GM18861 (cell line): ENCODE measurements around the gene HSP90AA1.
"Not testable (repeated sequence)": the region's sequence is repeated elsewhere in the genome, so short reads cannot be mapped to it uniquely, and the experiment has no call there.

Experiments used
- ATAC-seq: cut with Tn5 transposase; IDR thresholded peaks from one replicate; pipeline ENCODE4 v1.9.1; 2021; ENCODE audit not compliant: unreplicated experiment

HSP90AA1 gene

GRCh38 chr14:102095231-102095870, 8.5 kb upstream of the HSP90AA1 start:
- ATAC-seq = no peak

DNA sequence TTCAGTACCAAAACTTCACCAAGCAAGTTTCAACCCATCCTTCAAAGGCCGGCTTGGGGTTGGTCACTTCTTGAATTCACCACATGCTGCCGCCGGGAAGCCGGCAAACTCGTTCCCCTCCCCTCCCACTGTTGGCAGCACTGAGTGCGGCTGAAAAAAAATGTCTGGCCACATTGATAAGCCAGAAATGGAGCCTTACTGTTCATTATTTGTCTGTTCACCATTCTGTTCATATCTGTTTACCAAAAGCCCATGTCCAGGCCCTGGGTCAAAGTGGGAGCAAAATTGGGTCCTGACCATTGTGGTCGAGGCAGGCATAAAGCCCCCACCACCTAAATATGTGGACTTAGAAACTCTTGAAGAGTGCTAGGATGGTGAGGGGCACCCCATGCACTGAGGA, 7.3 kb upstream of the HSP90AA1 start:
- no peak for ATAC-seq

- ATAC-seq = no peak
Observed at GRCh38 chr14:102092806-102093205, 6.0 kb upstream of the HSP90AA1 start.

DNA sequence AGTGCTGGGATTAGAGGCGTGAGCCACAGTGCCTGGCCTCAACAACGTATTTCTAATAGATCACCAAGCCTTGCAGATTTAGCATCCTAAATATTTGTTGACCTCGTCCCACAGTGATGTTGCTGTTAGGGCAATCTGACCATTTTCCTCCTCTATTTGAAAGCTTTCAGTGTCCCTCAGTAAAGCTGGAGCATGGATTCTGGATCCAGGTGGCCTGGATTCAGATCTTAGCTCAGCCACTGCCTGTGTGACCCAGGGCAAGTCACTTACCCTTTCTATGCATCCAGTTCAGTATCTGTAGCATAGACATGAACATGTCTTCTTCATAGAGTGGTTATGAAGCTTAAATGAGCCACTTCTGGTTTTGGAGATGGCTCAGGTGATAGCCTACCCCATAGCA, 3.9 kb upstream of the HSP90AA1 start:
- no peak for ATAC-seq

GRCh38 chr14:102089621-102090343, 2.9 kb upstream of the HSP90AA1 start:
- ATAC-seq = no peak

- ATAC-seq = no peak
Observed at GRCh38 chr14:102088012-102088792, 1.4 kb upstream of the HSP90AA1 start.

DNA sequence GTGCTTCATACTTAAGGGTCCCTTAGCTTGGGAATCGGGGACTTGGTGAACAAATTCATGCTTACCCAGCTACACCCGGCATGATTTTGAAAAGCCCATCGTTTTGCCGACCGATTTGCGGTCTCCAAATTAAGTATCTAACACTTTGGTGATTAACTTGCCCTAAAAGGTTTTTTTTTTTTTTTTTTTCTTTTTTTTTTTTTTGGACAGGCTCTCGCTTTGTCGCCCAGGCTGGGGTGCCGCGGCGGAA, 843 bp upstream of the HSP90AA1 start:
- ATAC-seq = no peak

DNA sequence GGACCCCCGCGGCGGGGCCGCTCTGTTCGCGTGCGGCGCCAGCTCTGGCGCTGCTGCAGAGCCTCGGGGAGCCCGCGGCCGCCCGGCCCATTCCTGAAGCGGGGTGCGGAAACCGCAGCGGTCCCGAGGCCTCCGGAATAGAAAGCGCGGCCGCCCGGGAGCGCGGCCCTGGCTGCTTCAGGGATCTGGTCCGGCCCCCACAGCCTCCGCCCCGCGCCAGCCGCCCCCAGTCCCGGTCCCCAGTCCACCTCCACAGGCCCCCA, 204 bp downstream of the HSP90AA1 start:
- no peak for ATAC-seq

- ATAC-seq = peak; percentile 19
Observed at GRCh38 chr14:102085948-102086708, 716 bp downstream of the HSP90AA1 start.

DNA sequence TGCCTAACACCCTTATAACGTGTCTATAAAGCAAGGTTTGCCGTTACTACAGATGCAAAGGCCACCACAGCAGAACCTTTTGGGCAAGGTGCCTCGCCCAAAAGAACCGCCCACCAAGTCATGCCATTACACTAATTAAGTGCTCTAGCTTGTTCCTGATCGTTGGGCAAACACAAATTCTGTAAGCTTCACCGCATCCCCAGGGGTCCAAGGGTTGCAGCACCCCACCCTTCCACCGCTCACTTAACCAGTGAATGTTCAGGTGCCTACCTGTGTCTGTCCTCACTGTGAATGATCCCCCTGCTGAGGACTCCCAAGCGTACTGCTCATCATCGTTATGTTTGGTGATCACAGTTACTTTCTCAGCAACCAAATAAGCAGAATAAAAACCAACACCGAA, 1.4 kb downstream of the HSP90AA1 start:
- ATAC-seq = no peak

- no peak for ATAC-seq
Observed at GRCh38 chr14:102084931-102085330, 1.9 kb downstream of the HSP90AA1 start.

DNA sequence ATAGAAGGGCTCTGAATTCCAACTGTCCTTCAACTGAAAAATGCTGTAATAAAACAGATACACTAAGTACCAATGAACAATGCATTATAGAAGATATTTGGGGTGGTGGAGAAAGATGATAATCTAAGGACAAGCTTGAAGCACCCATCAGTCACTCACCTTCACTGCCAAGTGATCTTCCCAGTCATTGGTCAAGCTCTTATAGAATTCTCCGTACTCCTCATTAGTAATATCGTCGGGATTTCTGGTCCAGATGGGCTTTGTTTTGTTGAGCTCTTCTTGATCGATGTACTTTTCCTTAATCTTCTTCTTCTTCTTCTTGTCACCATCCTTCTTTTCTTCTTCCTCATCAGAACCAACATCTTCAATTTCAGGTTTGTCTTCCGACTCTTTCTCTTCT, 2.3 kb downstream of the HSP90AA1 start:
- ATAC-seq = not testable (repeated sequence)

DNA sequence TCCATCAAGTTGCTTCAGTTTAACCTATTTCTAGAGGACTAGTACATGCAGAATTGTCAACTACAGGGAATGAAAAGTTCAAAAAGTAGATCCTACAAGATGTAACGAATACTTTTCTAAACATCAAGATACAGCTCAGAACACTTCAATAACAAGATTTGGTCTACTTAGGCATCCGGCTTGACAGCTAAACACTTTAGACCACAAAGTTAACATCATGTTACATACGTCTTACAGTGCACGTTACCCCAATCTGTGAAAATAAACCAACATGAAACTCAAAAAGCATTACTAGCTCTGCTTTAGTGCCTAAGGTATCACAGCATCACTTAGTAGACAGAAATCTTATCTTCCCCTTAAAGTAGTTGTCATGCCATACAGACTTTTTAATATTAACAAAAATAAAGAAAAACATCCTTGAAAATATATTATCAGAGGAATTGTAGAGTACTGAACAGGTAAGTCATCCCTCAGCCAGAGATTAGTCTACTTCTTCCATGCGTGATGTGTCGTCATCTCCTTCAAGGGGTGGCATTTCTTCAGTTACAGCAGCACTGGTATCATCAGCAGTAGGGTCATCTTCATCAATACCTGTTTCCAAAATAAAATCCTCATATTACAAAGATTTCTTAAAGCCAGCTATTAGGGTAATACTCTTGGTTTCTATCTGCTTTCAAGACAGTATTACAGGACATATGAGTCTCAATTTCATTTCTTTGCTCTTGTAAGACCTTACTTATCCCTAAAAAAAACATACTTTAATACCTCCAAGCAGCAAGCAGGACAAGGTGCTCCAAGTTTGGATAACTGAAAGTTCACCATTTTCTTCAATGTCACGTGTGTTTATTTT, 5.4 kb downstream of the HSP90AA1 start:
- no peak for ATAC-seq

DNA sequence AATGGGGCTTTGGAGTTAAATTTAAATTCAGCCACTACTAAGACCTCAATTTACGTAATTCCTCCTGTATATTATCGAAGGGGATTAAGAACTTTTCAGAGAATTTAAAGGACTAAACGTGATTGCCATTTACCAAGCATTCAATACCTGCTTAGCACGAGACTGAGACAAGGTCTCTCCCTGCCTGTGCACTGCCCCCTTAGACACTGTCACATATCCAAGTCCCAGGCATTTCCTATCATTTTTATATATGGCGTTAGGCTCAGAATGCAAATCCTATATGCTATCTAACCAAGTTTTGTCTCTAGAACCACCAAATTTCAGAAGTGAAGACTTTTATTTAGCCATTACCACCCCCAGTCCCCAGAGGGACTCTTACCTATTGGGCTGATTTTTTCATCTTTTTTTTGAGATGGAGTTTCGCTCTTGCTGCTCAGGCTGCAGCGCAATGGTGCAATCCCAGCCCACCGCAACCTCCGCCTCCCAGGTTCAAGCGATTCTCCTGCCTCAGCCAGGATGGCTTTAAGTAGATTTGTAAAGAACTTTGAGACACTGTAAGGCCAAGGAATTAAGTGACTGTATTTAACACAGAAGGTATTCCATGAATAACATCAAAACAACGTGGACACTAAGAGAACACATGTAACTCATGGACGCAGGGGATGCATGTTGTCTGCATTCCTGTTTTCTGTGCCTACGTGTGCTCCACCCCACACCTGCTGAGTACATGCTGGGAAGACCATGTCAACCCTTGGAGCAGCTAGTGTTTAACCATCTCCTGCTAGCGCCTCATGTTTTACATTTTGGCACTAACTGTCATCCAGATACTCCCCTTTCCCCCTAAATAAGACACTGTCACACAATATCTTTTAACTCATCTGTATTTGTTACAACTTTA, 6.4 kb downstream of the HSP90AA1 start:
- ATAC-seq = no peak

GRCh38 chr14:102079700-102079979, 7.2 kb downstream of the HSP90AA1 start:
- no peak for ATAC-seq

DNA sequence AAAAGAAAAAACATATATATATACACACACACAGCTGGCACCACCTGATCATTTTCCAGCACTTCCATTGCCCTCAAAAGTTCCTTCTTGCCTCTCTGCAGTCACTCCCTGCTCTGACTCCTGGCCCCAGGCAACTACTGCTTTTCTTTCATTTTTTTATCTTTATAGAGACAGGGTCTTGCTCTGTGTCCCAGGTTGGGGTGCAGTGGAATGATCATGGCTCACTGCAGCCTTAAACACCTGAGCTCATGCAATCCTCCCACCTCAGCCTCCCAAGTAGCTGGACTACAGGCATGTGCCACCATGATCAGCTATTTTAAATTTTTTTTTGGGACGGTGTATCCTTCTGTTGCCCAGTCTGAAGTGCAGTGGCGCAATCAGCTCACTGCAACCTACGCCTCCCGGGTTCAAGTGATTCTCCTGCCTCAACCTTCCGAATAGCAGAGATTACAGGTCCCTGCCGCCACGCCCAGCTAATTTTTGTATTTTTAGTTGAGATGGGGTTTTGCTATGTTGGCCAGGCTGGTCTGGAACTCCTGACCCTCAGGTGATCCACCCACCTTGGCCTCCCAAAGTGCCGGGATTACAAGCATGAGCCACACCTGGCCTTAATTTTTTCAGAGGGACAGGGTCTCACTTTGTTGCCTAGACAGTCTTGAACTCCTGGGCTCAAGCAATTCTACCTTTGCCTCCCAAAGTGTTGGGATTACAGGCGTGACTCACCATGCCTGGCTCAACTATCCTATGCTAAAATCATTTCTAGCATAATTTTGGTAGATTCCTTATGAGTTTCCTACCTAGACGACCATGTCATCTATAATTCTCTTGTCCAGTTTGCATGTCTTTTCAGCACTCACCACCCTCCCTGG, 7.8 kb downstream of the HSP90AA1 start:
- no peak for ATAC-seq

- ATAC-seq = not testable (repeated sequence)
Observed at GRCh38 chr14:102078361-102078791, 8.5 kb downstream of the HSP90AA1 start.

GRCh38 chr14:102077382-102077709, 9.5 kb downstream of the HSP90AA1 start:
- ATAC-seq = no peak

GRCh38 chr14:102075155-102075554, 11.7 kb downstream of the HSP90AA1 start:
- no peak for ATAC-seq
